Uterus (tissue), 2 donors: ENCODE results near the gene CDK4.

Experiments used
- CTCF ChIP-seq, 4 experiments: fragments of 200-600 bp in 2 of 4; fragments of 450-650 bp in 2 of 4; sonication (generic) in 2 of 4; IDR thresholded peaks; one replicate each; pipeline ENCODE4 v1.5.1; 2016 to 2019; ENCODE audit warnings: antibody characterized with exemption in 4 of 4, mild to moderate bottlenecking in 2 of 4, moderate library complexity in 1 of 4
- POLR2A ChIP-seq, 2 donors: fragments of 450-650 bp; IDR thresholded peaks; one replicate each; pipeline ENCODE4 v1.6.1; 2016; ENCODE audit warnings: antibody characterized with exemption in 2 of 2, mild to moderate bottlenecking in 1 of 2, moderate library complexity in 1 of 2

- no peak for TF ChIP-seq CTCF (IDR thresholded peaks at IDR 0.05)
- TF ChIP-seq POLR2A (IDR thresholded peaks at IDR 0.05): no peak
Observed at GRCh38 chr12:57770734-57771133, 18.6 kb upstream of the CDK4 start.
